Mesodermal cell (in vitro differentiated cells): ENCODE data around the gene ALDH16A1.
"Not testable (repeated sequence)": the region's sequence is repeated elsewhere in the genome, so short reads cannot be mapped to it uniquely, and the experiment has no call there.

Source experiments
- H3K27ac ChIP-seq: 2 replicates; pipeline ENCODE4 v1.7.0; 2013; ENCODE audit warnings: mild to moderate bottlenecking, low read depth, low read length, moderate library complexity; ENCODE audit not compliant: severe bottlenecking
- H3K36me3 ChIP-seq: 2 replicates; pipeline ENCODE4 v1.7.1; 2013; ENCODE audit warnings: mild to moderate bottlenecking, low read length, moderate library complexity; ENCODE audit not compliant: control insufficient read depth, insufficient read depth
- H3K4me1 ChIP-seq: one replicate; pipeline ENCODE4 v1.7.1; 2013; ENCODE audit warnings: mild to moderate bottlenecking, low read length; ENCODE audit not compliant: insufficient read depth, control insufficient read depth, poor library complexity, severe bottlenecking
- H3K4me3 ChIP-seq: 2 replicates; pipeline ENCODE4 v1.7.0; 2013; ENCODE audit warnings: low read length, control low read depth, mild to moderate bottlenecking; ENCODE audit not compliant: insufficient read depth, poor library complexity, severe bottlenecking; ENCODE audit errors: extremely low read depth
- H3K9me3 ChIP-seq: 2 replicates; pipeline ENCODE4 v1.7.1; 2013; ENCODE audit warnings: mild to moderate bottlenecking, low read length, moderate library complexity; ENCODE audit not compliant: control insufficient read depth
- WGBS, 2 experiments: methylation state at CpG; one replicate each; pipeline ENCODE4 v1.1.5; 2013; ENCODE audit warnings: missing lambda C conversion rate in 2 of 2; ENCODE audit not compliant: insufficient coverage in 2 of 2; 5-methylcytosine and 5-hydroxymethylcytosine counted together

ALDH16A1 gene

DNA sequence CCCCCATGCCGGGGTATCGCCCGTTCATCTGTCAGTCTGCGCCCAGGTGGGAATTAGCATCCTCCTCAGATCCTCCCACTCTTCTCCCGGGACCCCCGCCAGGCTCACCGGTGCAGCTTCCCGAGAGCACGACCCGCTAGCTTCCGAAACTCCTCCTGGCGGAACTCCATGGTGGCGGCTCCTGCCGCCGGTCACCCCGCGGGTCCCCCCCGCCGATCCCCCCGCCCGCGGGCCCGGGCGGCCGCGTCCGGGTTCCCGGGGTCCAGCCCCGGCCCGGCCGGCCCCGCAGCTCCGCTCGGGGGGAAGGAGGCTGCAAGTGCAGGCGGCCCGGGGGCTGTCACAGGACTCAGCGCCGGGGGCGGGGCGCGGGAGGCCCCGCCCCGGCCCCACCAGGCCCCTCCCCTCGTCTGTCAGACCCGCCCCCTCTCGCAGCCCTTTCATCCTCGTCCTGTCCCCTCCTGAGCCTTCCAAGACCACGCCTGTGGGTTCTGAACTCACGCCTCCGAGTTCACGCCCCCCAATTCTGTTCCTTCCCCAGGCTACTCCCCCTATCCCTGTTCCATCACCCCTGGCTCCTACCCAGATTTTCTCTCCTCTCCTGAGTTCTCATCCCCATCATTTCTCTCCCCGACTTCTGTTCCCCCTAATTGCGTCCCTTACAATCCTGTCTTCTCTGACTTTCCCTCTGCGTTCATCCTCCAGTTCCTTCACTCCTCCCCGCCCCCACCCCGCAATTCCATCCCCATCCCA, 11.6 kb upstream of the ALDH16A1 start, which contains the start of gene SLC17A7:
SLC17A7 (minus strand) TSS at position 318 of the 750 bp plus-strand sequence; CDS start at position 170, 148 bp downstream.
- Histone ChIP-seq H3K4me3 (peak within 1 kb of the TSS; percentile 58), H3K36me3 (peaks cover 1% of the 10 kb centered on the region), H3K9me3 (no peaks in the 10 kb centered on the region), H3K4me1 (no peaks in the 10 kb centered on the region), H3K27ac (no peak within 1 kb of the TSS)
- WGBS, 2 experiments: 1 to 2% methylated on average over 17 to 35 of the region's 56 CpGs

GRCh38 chr19:49441960-49442350, 11.1 kb upstream of the ALDH16A1 start:
- no peak overlapping the region for H3K4me3 ChIP-seq
- WGBS, 2 experiments: 20% methylated on average over 13 to 14 of the region's 14 CpGs
- peaks cover 7% of the 10 kb centered on the region for H3K36me3 ChIP-seq
- H3K9me3 ChIP-seq: no peaks in the 10 kb centered on the region
- H3K4me1 ChIP-seq: no peaks in the 10 kb centered on the region
- H3K27ac ChIP-seq: no peak overlapping the region

- H3K27ac ChIP-seq: no peak overlapping the region
- 2 to 8% methylated on average over 9 to 11 of the region's 11 CpGs for WGBS, 2 experiments
- peaks cover 11% of the 10 kb centered on the region for H3K36me3 ChIP-seq
- H3K4me1 ChIP-seq: no peaks in the 10 kb centered on the region
- peak overlapping the region; percentile 58 for H3K4me3 ChIP-seq
- no peaks in the 10 kb centered on the region for H3K9me3 ChIP-seq
Measured at GRCh38 chr19:49442354-49442753, 10.7 kb upstream of the ALDH16A1 start.

DNA sequence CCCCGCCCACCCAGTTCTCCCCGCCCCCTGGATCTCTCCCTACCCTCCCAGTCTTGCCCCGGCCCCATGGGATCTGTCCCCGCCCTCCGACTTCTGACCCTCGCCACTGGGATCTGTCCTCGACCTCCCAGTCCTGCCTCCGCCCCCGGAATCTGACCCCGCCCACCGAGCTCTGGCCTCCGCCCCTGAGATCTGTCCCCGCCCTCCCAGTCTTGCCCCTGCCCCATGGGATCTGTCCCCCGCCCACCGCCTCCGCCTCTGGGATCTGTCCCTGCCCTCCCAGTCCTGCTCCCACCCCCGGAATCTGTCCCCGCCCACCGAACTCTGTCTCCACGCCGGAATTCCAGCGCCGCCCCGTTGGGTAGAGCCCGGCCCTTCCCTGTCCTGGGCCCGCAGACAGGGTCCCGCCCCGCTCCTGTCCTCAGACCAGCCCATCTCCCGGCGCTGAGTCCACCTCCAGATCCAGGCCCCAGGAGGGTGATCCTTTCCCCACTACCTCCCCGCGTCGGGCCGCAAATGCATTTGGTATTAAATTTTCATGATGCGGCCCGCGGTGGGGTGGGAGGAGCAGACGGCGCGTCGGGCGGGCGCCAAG, 10.2 kb upstream of the ALDH16A1 start:
- Histone ChIP-seq H3K36me3 (peaks cover 16% of the 10 kb centered on the region), H3K4me1 (no peaks in the 10 kb centered on the region), H3K27ac (peak overlapping the region; percentile 69), H3K9me3 (no peaks in the 10 kb centered on the region), H3K4me3 (peak overlapping the region; percentile 58)
- 0 to 1% methylated on average over 27 to 28 of the region's 43 CpGs for WGBS, 2 experiments

DNA sequence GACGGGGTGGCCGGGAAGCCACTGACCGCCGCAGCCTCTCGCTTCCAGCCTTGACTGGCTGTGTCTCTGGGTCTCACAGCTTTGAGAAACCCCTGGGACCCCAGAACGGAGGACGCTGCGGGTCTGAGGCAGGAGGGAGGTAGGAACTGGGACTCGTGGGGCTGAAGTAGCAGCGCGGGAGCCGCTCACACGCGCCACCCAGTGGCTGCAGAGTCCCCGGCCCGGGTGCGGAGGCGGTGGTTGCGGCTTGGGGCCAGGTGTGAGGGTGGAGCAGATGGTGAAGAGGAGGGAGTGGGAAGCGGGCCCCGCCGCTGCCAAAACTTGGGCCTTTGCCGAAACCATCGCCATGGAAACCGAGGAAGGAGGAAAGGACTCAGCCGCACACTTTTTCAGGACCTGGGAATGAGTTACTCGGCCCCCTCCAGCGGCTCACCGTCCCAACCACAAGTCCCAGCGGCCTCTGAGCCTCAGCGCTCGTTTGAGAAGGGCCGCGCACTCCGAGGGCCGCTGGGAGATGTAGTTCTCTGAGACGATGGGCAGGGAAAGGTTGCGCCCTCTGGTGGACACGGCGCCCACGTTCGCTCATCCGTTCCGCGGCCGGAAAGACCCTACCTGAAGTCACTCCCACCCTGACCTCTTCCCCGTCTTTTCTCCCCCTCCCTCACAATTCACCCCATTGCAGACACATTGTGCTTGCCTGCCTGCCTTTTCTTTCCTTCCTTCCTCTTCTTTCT, 9.5 kb upstream of the ALDH16A1 start:
- Histone ChIP-seq H3K4me1 (no peaks in the 10 kb centered on the region), H3K36me3 (peaks cover 23% of the 10 kb centered on the region), H3K27ac (peak overlapping the region; percentile 69), H3K9me3 (no peaks in the 10 kb centered on the region), H3K4me3 (peak overlapping the region; percentile 58)
- WGBS, 2 experiments: 0% methylated on average over 38 to 42 of the region's 47 CpGs

DNA sequence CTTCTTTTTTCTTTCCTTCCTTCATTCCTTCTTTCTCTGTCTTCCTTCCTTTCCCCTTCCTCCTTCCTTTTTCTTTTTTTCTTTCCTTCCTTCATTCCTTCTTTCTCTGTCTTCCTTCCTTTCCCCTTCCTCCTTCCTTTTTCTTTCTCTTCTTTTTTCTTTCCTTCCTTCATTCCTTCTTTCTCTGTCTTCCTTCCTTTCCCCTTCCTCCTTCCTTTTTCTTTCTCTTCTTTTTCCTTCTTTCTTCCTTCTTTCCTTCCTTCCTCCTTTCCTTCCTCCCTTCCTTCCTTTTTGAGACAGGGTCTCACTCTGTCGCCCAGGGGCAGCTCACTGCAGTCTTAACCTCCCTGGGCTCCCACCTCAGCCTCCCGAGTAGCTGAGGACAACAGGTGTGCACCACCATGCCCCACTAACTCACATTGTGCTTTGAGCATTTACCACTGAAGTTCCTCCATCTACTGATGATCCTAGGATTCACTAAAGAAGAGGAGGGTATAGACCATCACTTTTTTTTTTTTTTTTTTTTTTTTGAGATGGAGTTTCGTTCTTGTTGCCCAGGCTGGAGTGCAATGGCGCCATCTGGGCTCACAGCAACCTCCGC, 8.8 kb upstream of the ALDH16A1 start:
- WGBS, 2 experiments: 73 to 93% methylated on average over 3 to 4 of the region's 5 CpGs
- not testable (repeated sequence) for H3K4me3 ChIP-seq, H3K4me1 ChIP-seq, H3K9me3 ChIP-seq, H3K27ac ChIP-seq
- H3K36me3 ChIP-seq: peaks cover 29% of the 10 kb centered on the region

- H3K36me3 ChIP-seq: peaks cover 44% of the 10 kb centered on the region
- no peak overlapping the region for H3K4me3 ChIP-seq
- 95 to 100% methylated on average over 2 of the region's 3 CpGs for WGBS, 2 experiments
- H3K27ac ChIP-seq: no peak overlapping the region
- H3K4me1 ChIP-seq: peaks cover 4% of the 10 kb centered on the region
- no peaks in the 10 kb centered on the region for H3K9me3 ChIP-seq
Measured at GRCh38 chr19:49445997-49446396, 7.0 kb upstream of the ALDH16A1 start.

- 90 to 92% methylated on average over 26 to 28 of the region's 32 CpGs for WGBS, 2 experiments
- no peaks in the 10 kb centered on the region for H3K9me3 ChIP-seq
- H3K27ac ChIP-seq: no peak overlapping the region
- peaks cover 4% of the 10 kb centered on the region for H3K4me1 ChIP-seq
- H3K4me3 ChIP-seq: no peak overlapping the region
- H3K36me3 ChIP-seq: peaks cover 44% of the 10 kb centered on the region
Measured at GRCh38 chr19:49447485-49448431, 5.3 kb upstream of the ALDH16A1 start.

GRCh38 chr19:49448432-49448786, 4.6 kb upstream of the ALDH16A1 start:
- 98% methylated on average over 6 of the region's 6 CpGs for WGBS, 2 experiments
- peaks cover 4% of the 10 kb centered on the region for H3K4me1 ChIP-seq
- peaks cover 44% of the 10 kb centered on the region for H3K36me3 ChIP-seq
- no peak overlapping the region for H3K4me3 ChIP-seq
- H3K27ac ChIP-seq: no peak overlapping the region
- no peaks in the 10 kb centered on the region for H3K9me3 ChIP-seq

GRCh38 chr19:49450405-49450804, 2.6 kb upstream of the ALDH16A1 start:
- H3K9me3 ChIP-seq: no peaks in the 10 kb centered on the region
- peak overlapping the region; percentile 88 for H3K4me3 ChIP-seq
- no peak overlapping the region for H3K27ac ChIP-seq
- H3K4me1 ChIP-seq: peaks cover 8% of the 10 kb centered on the region
- 93 to 98% methylated on average over 6 to 7 of the region's 7 CpGs for WGBS, 2 experiments
- H3K36me3 ChIP-seq: peaks cover 49% of the 10 kb centered on the region
